ENCODE measurements around the gene RPL35.

The RPL35 gene

GRCh38 chr9:124861342-124862229 lies at the start of gene RPL35, which contains the start of gene ARPC5L:
Gene RPL35, minus strand, starts transcription at chr9:124861957. Its CDS starts 45 bp downstream, at chr9:124861912.
Gene ARPC5L, plus strand, starts transcription at chr9:124862130. Its CDS starts 7,161 bp downstream, at chr9:124869291.
- DNase-seq (ENCODE audit: low spot score): peak; percentile 95

GRCh38 chr9:124908098-124908497 lies 46.3 kb upstream of the RPL35 start:
- DNase-seq (ENCODE audit: low spot score): no peak

GRCh38 chr9:124906966-124907365 lies 45.2 kb upstream of the RPL35 start:
- no peak for DNase-seq (ENCODE audit: low spot score)

- no peak for DNase-seq (ENCODE audit: low spot score)
Measured at GRCh38 chr9:124899845-124900244, 38.1 kb upstream of the RPL35 start.

GRCh38 chr9:124897570-124898460 lies 36.1 kb upstream of the RPL35 start:
- no peak for DNase-seq (ENCODE audit: low spot score)

GRCh38 chr9:124894741-124895170 lies 33.0 kb upstream of the RPL35 start:
- peak; percentile 61 for DNase-seq (ENCODE audit: low spot score)

GRCh38 chr9:124894035-124894740 lies 32.4 kb upstream of the RPL35 start:
- no peak for DNase-seq (ENCODE audit: low spot score)

GRCh38 chr9:124890179-124890578 lies 28.4 kb upstream of the RPL35 start:
- no peak for DNase-seq (ENCODE audit: low spot score)

GRCh38 chr9:124889006-124889405 lies 27.2 kb upstream of the RPL35 start:
- no peak for DNase-seq (ENCODE audit: low spot score)

GRCh38 chr9:124887832-124888231 lies 26.1 kb upstream of the RPL35 start:
- DNase-seq (ENCODE audit: low spot score): no peak

GRCh38 chr9:124886866-124887492 lies 25.2 kb upstream of the RPL35 start:
- no peak for DNase-seq (ENCODE audit: low spot score)

- DNase-seq (ENCODE audit: low spot score): no peak
Measured at GRCh38 chr9:124886461-124886860, 24.7 kb upstream of the RPL35 start.

GRCh38 chr9:124885551-124885950 lies 23.8 kb upstream of the RPL35 start:
- no peak for DNase-seq (ENCODE audit: low spot score)

GRCh38 chr9:124884376-124884775 lies 22.6 kb upstream of the RPL35 start:
- no peak for DNase-seq (ENCODE audit: low spot score)

- no peak for DNase-seq (ENCODE audit: low spot score)
Measured at GRCh38 chr9:124882231-124882630, 20.5 kb upstream of the RPL35 start.

- DNase-seq (ENCODE audit: low spot score): no peak
Measured at GRCh38 chr9:124881138-124881743, 19.5 kb upstream of the RPL35 start.

GRCh38 chr9:124880501-124880900 lies 18.7 kb upstream of the RPL35 start:
- DNase-seq (ENCODE audit: low spot score): no peak

- DNase-seq (ENCODE audit: low spot score): no peak
Measured at GRCh38 chr9:124879226-124879625, 17.5 kb upstream of the RPL35 start.

- DNase-seq (ENCODE audit: low spot score): no peak
Measured at GRCh38 chr9:124878518-124878917, 16.8 kb upstream of the RPL35 start.

- no peak for DNase-seq (ENCODE audit: low spot score)
Measured at GRCh38 chr9:124878021-124878420, 16.3 kb upstream of the RPL35 start.
